H9 (cell line): ENCODE data around the gene SLC12A5. TPM values are rescaled to one million over a fixed set of nuclear protein-coding genes. Genes with fewer than 3 reads are reported as not detected.

Source experiments
- DNase-seq: peaks from one replicate; pipeline ENCODE4 v3.0.0-alpha.2; 2017
- H2AFZ ChIP-seq: one replicate; pipeline ENCODE4 v1.6.1; 2013; ENCODE audit warnings: mild to moderate bottlenecking, low read length, control low read depth, moderate library complexity
- H2AK5ac ChIP-seq: 2 replicates; pipeline ENCODE4 v1.6.1; 2013; ENCODE audit warnings: low read length, control low read depth, mixed read lengths; ENCODE audit not compliant: insufficient read length
- H2BK120ac ChIP-seq: one replicate; pipeline ENCODE4 v1.6.1; 2013; ENCODE audit warnings: low read depth, mild to moderate bottlenecking, low read length, control low read depth, inconsistent platforms; ENCODE audit not compliant: poor library complexity, severe bottlenecking
- H2BK12ac ChIP-seq: 2 replicates; pipeline ENCODE4 v1.6.1; 2013; ENCODE audit warnings: low read length, control low read depth, mixed read lengths, low read depth; ENCODE audit not compliant: insufficient read length
- H2BK15ac ChIP-seq: 2 replicates; pipeline ENCODE4 v1.6.1; 2013; ENCODE audit warnings: low read depth, low read length, control low read depth
- H2BK20ac ChIP-seq: one replicate; pipeline ENCODE4 v1.6.1; 2013; ENCODE audit warnings: low read depth, mild to moderate bottlenecking, low read length, control low read depth, inconsistent platforms; ENCODE audit not compliant: poor library complexity, severe bottlenecking
- H2BK5ac ChIP-seq: 2 replicates; pipeline ENCODE4 v1.6.1; 2013; ENCODE audit warnings: low read length, control low read depth, mixed read lengths; ENCODE audit not compliant: insufficient read length
- H3K14ac ChIP-seq: 2 replicates; pipeline ENCODE4 v1.6.1; 2013; ENCODE audit warnings: low read length, control low read depth; ENCODE audit not compliant: insufficient read depth
- H3K18ac ChIP-seq: 2 replicates; pipeline ENCODE4 v1.6.1; 2013; ENCODE audit warnings: low read depth, mild to moderate bottlenecking, mixed read lengths, low read length, control low read depth; ENCODE audit not compliant: insufficient read length
- H3K23ac ChIP-seq: 2 replicates; pipeline ENCODE4 v1.6.1; 2013; ENCODE audit warnings: low read length, control low read depth, mixed read lengths, low read depth; ENCODE audit not compliant: insufficient read length
- H3K23me2 ChIP-seq: 2 replicates; pipeline ENCODE4 v1.6.1; 2013; ENCODE audit warnings: low read depth, mild to moderate bottlenecking, mixed read lengths, low read length, control low read depth; ENCODE audit not compliant: insufficient read length, poor library complexity, severe bottlenecking
- H3K27ac ChIP-seq: 2 replicates; pipeline ENCODE4 v1.5.1; 2013; ENCODE audit warnings: low read length, control low read depth, mixed read lengths, low read depth; ENCODE audit not compliant: insufficient read length
- H3K27me3 ChIP-seq: 2 replicates; pipeline ENCODE4 v1.6.1; 2013; ENCODE audit warnings: low read length, control low read depth, inconsistent platforms; ENCODE audit not compliant: insufficient read depth
- H3K4ac ChIP-seq: 2 replicates; pipeline ENCODE4 v1.6.1; 2013; ENCODE audit warnings: low read depth, mild to moderate bottlenecking, control low read depth, inconsistent platforms, low read length, moderate library complexity
- H3K4me1 ChIP-seq: 2 replicates; pipeline ENCODE4 v1.6.1; 2013; ENCODE audit warnings: low read length, control low read depth, inconsistent platforms; ENCODE audit not compliant: insufficient read depth
- H3K4me2 ChIP-seq: 2 replicates; pipeline ENCODE4 v1.6.1; 2013; ENCODE audit warnings: low read length, control low read depth, mixed read lengths; ENCODE audit not compliant: insufficient read length, insufficient read depth
- H3K56ac ChIP-seq: 2 replicates; pipeline ENCODE4 v1.6.1; 2013; ENCODE audit warnings: low read depth, mild to moderate bottlenecking, mixed read lengths, low read length, control low read depth; ENCODE audit not compliant: insufficient read length
- H3K79me1 ChIP-seq: 2 replicates; pipeline ENCODE4 v1.6.1; 2013; ENCODE audit warnings: low read depth, mild to moderate bottlenecking, moderate library complexity, low read length, control low read depth, inconsistent platforms; ENCODE audit not compliant: insufficient read depth, poor library complexity, severe bottlenecking
- H3K79me2 ChIP-seq: 2 replicates; pipeline ENCODE4 v1.6.1; 2013; ENCODE audit warnings: low read length, control low read depth, inconsistent platforms; ENCODE audit not compliant: insufficient read depth
- H3K9ac ChIP-seq: 2 replicates; pipeline ENCODE4 v1.6.1; 2013; ENCODE audit warnings: low read length, control low read depth, mixed read lengths; ENCODE audit not compliant: insufficient read length; ENCODE audit errors: extremely low read depth
- H3K9me3 ChIP-seq: one replicate; pipeline ENCODE4 v1.6.1; 2013; ENCODE audit warnings: low read depth, low read length, inconsistent platforms; ENCODE audit not compliant: control insufficient read depth
- H3T11ph ChIP-seq: one replicate; pipeline ENCODE4 v1.6.1; 2013; ENCODE audit warnings: mild to moderate bottlenecking, low read length, control low read depth, inconsistent platforms
- H4K20me1 ChIP-seq: one replicate; pipeline ENCODE4 v1.6.1; 2013; ENCODE audit not compliant: control insufficient read depth, insufficient read length, insufficient read depth
- H4K5ac ChIP-seq: 2 replicates; pipeline ENCODE4 v1.6.1; 2013; ENCODE audit warnings: low read depth, mild to moderate bottlenecking, mixed read lengths, low read length, control low read depth; ENCODE audit not compliant: insufficient read length
- H4K8ac ChIP-seq: replicated peaks from 2 replicates; pipeline ENCODE4 v1.6.1; 2013; ENCODE audit warnings: low read length, control low read depth, mixed read lengths, low read depth; ENCODE audit not compliant: insufficient read length
- H4K91ac ChIP-seq: 2 replicates; pipeline ENCODE4 v1.6.1; 2013; ENCODE audit warnings: low read depth, mild to moderate bottlenecking, moderate library complexity, mixed read lengths, low read length, control low read depth; ENCODE audit not compliant: insufficient read length
- H3K27ac Mint-ChIP-seq, 3 experiments: 2 replicates in 2 of 3; 3 replicates in 1 of 3; pipeline ENCODE4 v1.8.0; 2020 to 2021; ENCODE audit warnings: mixed read lengths in 3 of 3, mild to moderate bottlenecking in 1 of 3, moderate library complexity in 1 of 3
- H3K27me3 Mint-ChIP-seq: 2 replicates; pipeline ENCODE4 v1.8.0; 2021; ENCODE audit warnings: low read depth, mild to moderate bottlenecking, moderate library complexity, mixed read lengths
- H3K36me3 Mint-ChIP-seq, 3 experiments: 2 replicates in 2 of 3; 3 replicates in 1 of 3; pipeline ENCODE4 v1.8.0; 2020 to 2021; ENCODE audit warnings: low read depth in 3 of 3, mixed read lengths in 3 of 3; ENCODE audit not compliant: insufficient read depth in 1 of 3
- H3K4me1 Mint-ChIP-seq, 2 experiments: 2 replicates each; pipeline ENCODE4 v1.8.0; 2020; ENCODE audit warnings: mixed read lengths in 2 of 2
- H3K4me3 Mint-ChIP-seq, 2 experiments: 2 replicates in 1 of 2; 3 replicates in 1 of 2; pipeline ENCODE4 v1.8.0; 2020 to 2021; ENCODE audit warnings: mild to moderate bottlenecking in 2 of 2, mixed read lengths in 2 of 2, moderate library complexity in 1 of 2
- H3K9me3 Mint-ChIP-seq, 2 experiments: 2 replicates in 1 of 2; 3 replicates in 1 of 2; pipeline ENCODE4 v1.8.0; 2020; ENCODE audit warnings: mild to moderate bottlenecking in 2 of 2, mixed read lengths in 2 of 2, moderate library complexity in 1 of 2
- WGBS: extraction: QIAGEN DNeasy Blood & Tissue Kit; methylation state at CpG from one replicate; pipeline ENCODE4 v1.1.7; 2013; ENCODE audit warnings: missing lambda C conversion rate, low lambda C conversion rate, mixed read lengths; ENCODE audit not compliant: insufficient read length; ENCODE audit errors: extremely low coverage; 5-methylcytosine and 5-hydroxymethylcytosine counted together
- total RNA-seq: library from RNA; stranded (reverse); gene quantifications from 2 replicates; pipeline ENCODE4 v1.2.1, GENCODE V29; 2021
- TF ChIP-seq, protein P1 (sequence below): fragments of 200-600 bp; sonication (generic); conservative IDR thresholded peaks from 3 replicates; pipeline ENCODE4 v1.8.0; 2021; ENCODE audit warnings: antibody characterized with exemption, mild to moderate bottlenecking

SLC12A5 gene
- total RNA-seq, 1 experiment from 2014 or later, result 8.7 TPM

DNA sequence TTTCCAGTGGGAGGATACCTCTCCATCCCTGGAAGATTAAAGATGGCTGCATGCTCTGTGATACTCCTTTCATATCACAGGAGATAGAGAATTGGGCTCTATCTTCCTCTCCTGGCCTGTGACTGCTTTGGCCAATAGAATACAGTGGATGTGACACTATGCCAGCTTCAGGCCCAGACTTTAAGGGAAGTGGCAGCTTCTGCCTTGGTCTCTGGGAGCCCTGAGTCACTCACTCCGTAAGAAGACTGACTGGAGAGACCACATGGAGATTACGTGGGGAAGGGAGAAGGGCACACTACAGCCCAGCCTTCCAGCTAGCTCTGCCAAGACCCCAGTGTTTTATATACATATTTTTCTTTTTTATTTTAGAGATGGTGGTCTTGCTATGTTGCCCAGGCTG lies 30.7 kb upstream of the SLC12A5 start:
- no peak overlapping the region for H3T11ph ChIP-seq
- H2BK12ac ChIP-seq, result no peak overlapping the region
- H3K36me3 Mint-ChIP-seq, result no peaks in the 10 kb centered on the region
- no CpG with 5 or more reads among the region's 2 CpGs for WGBS
- H3K27ac Mint-ChIP-seq, result no peak overlapping the region
- H3K4me1 Mint-ChIP-seq, result peaks cover 27 to 36% of the 10 kb centered on the region in 2 experiments
- H3K18ac ChIP-seq, result no peak overlapping the region
- H2BK5ac ChIP-seq, result no peak overlapping the region
- no peak overlapping the region for H4K8ac ChIP-seq
- H3K4me3 Mint-ChIP-seq, result no peak overlapping the region
- no peaks in the 10 kb centered on the region for H3K79me1 ChIP-seq
- no peak overlapping the region for H3K4ac ChIP-seq
- no peak overlapping the region for H2AK5ac ChIP-seq
- H2BK120ac ChIP-seq, result no peak overlapping the region
- no peak overlapping the region for H2AFZ ChIP-seq
- no peak overlapping the region for H3K9ac ChIP-seq
- H3K27ac ChIP-seq, result no peak overlapping the region
- H3K56ac ChIP-seq, result no peak overlapping the region
- H3K4me2 ChIP-seq, result no peak overlapping the region
- no peak overlapping the region for H4K5ac ChIP-seq
- H3K9me3 Mint-ChIP-seq, result no peaks in the 10 kb centered on the region
- no peaks in the 10 kb centered on the region; the same call in 1 of the 2 replicates for H3K27me3 Mint-ChIP-seq
- H2BK15ac ChIP-seq, result no peak overlapping the region
- no peak overlapping the region for H4K91ac ChIP-seq
- no peak overlapping the region for H3K14ac ChIP-seq
- H4K20me1 ChIP-seq, result no peaks in the 10 kb centered on the region
- no peaks in the 10 kb centered on the region for H3K9me3 ChIP-seq
- DNase-seq, result no peak
- no peaks in the 10 kb centered on the region for H3K27me3 ChIP-seq
- TF ChIP-seq, protein P1, sequence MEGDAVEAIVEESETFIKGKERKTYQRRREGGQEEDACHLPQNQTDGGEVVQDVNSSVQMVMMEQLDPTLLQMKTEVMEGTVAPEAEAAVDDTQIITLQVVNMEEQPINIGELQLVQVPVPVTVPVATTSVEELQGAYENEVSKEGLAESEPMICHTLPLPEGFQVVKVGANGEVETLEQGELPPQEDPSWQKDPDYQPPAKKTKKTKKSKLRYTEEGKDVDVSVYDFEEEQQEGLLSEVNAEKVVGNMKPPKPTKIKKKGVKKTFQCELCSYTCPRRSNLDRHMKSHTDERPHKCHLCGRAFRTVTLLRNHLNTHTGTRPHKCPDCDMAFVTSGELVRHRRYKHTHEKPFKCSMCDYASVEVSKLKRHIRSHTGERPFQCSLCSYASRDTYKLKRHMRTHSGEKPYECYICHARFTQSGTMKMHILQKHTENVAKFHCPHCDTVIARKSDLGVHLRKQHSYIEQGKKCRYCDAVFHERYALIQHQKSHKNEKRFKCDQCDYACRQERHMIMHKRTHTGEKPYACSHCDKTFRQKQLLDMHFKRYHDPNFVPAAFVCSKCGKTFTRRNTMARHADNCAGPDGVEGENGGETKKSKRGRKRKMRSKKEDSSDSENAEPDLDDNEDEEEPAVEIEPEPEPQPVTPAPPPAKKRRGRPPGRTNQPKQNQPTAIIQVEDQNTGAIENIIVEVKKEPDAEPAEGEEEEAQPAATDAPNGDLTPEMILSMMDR, result no peak
- no peak overlapping the region for H2BK20ac ChIP-seq
- H3K79me2 ChIP-seq, result no peaks in the 10 kb centered on the region
- no peaks in the 10 kb centered on the region for H3K23me2 ChIP-seq
- no peaks in the 10 kb centered on the region; the same call in 1 of the 2 replicates for H3K4me1 ChIP-seq
- no peak overlapping the region for H3K23ac ChIP-seq
